ENCODE results near the gene DLG2. TPM values are rescaled to one million over a fixed set of nuclear protein-coding genes. Genes with fewer than 3 reads are reported as not detected.

The DLG2 gene
- total RNA-seq, 4 donors from 2014 or later: 6.5 to 14.6 (median 7.2) TPM

DNA sequence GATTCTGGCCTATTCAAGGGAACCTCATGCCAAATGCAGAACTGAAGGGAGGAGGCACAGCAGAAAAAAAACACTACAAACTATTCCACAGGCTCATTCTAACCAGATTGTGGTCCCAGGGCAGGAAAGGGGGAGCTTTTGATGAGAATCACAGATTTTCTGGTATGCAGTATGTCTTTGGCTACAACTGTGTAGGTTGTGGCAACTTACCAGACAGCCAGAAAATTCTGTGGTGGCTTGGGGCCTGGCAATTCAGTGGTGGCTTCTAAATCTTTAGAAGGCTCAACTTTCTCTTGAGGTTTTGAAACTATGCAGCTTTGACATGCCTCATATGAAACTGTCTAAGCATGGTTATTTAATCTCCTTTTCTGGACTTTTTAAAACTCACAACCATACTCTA lies 1490.2 kb downstream of the DLG2 start:
- H3K4me1 ChIP-seq: peaks cover 0 to 4% (median 0%) of the 10 kb centered on the region in 4 donors
- H3K4me3 ChIP-seq: no peak overlapping the region
- TF ChIP-seq POLR2A (IDR thresholded peaks at IDR 0.05) (no peak), EP300 (IDR thresholded peaks at IDR 0.05) (no peak)
- TF ChIP-seq, protein P1, sequence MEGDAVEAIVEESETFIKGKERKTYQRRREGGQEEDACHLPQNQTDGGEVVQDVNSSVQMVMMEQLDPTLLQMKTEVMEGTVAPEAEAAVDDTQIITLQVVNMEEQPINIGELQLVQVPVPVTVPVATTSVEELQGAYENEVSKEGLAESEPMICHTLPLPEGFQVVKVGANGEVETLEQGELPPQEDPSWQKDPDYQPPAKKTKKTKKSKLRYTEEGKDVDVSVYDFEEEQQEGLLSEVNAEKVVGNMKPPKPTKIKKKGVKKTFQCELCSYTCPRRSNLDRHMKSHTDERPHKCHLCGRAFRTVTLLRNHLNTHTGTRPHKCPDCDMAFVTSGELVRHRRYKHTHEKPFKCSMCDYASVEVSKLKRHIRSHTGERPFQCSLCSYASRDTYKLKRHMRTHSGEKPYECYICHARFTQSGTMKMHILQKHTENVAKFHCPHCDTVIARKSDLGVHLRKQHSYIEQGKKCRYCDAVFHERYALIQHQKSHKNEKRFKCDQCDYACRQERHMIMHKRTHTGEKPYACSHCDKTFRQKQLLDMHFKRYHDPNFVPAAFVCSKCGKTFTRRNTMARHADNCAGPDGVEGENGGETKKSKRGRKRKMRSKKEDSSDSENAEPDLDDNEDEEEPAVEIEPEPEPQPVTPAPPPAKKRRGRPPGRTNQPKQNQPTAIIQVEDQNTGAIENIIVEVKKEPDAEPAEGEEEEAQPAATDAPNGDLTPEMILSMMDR (IDR thresholded peaks at IDR 0.05): no peak
- no peaks in the 10 kb centered on the region for H3K27me3 ChIP-seq
- H3K9me3 ChIP-seq: no peaks in the 10 kb centered on the region
- no peak for DNase-seq (ENCODE audit: low spot score in 2 of 2)
- no peak overlapping the region for H3K27ac ChIP-seq
- H3K36me3 ChIP-seq: no peaks in the 10 kb centered on the region

DNA sequence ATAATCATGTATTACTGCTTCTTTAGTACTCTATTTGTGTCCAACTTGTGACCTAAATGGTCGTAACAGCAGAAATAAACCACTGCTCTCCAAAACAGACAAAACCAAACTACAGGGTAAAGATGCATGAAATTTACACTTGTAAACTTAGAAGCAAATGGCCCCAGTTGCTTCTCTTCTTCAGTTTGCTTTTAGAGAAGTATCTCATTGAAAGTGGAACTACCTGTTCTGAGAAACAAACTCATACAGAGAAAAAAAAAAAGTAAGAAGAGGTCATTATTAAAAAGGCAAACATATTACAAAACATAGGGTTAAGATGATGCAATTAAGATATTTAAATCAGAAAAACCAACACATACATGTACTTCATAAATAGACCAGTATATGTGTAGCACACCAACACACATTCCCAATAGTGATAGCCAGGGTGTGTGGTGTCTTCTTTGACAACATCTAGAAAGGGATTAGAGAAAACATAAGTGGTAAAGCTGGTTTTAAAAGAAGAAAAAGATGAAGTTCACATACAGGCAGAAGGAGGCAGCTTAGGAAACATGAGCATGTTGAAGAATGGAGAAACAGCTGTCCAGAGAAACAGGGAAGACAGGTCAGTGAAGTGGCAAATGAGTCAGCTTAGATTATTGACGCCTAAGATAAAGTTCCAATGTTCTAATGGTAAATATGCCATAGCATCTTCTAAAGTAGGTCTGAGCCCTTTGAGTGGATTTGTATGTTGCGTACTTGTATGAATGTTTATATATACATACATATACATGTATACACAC lies 1496.3 kb downstream of the DLG2 start:
- Histone ChIP-seq H3K27ac (no peak overlapping the region), H3K4me3 (no peak overlapping the region), H3K9me3 (no peaks in the 10 kb centered on the region), H3K4me1 (no peaks in the 10 kb centered on the region), H3K36me3 (no peaks in the 10 kb centered on the region), H3K27me3 (no peaks in the 10 kb centered on the region)
- WGBS, 2 donors: 82 to 91% methylated on average over 3 of the region's 3 CpGs
- TF ChIP-seq EP300 (IDR thresholded peaks at IDR 0.05): no peak
- no peak for TF ChIP-seq POLR2A (IDR thresholded peaks at IDR 0.05)
- TF ChIP-seq, protein P1 (IDR thresholded peaks at IDR 0.05): no peak
- DNase-seq (ENCODE audit: low spot score in 2 of 2): no peak

DNA sequence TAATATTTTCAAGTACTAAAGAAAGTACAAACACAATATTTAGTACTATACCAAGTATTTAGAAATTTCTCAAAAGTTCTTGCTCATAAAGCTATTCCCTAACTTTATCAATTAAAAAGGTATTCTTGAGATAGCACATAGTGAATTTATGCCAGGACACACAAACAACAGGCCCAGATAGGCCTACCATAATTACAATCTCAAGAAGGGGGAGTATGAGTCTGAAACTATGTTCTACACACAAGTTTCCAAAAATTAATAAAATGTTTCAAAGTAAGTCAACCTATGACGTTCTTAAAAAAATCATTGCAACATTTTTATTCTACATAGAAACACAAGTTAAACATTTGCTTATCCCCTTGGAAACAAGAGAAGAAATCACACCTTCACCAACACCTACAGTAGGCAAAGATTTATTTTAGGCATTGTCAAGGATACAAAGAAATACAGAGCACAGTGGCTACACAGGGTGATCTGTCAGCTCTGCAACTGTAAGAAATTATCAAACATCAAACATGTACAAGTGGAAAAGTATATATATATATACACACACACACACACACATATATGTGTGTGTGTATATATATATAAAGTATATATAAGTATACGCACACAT lies 1497.1 kb downstream of the DLG2 start:
- no peak for DNase-seq (ENCODE audit: low spot score in 2 of 2)
- Histone ChIP-seq H3K9me3 (no peaks in the 10 kb centered on the region), H3K4me1 (no peaks in the 10 kb centered on the region), H3K27ac (no peak overlapping the region), H3K36me3 (no peaks in the 10 kb centered on the region), H3K27me3 (no peaks in the 10 kb centered on the region), H3K4me3 (no peak overlapping the region)
- TF ChIP-seq EP300 (IDR thresholded peaks at IDR 0.05) (no peak), POLR2A (IDR thresholded peaks at IDR 0.05) (no peak)
- TF ChIP-seq, protein P1 (IDR thresholded peaks at IDR 0.05): no peak
- WGBS, 2 donors: 91 to 92% methylated on average over 2 of the region's 2 CpGs

DNA sequence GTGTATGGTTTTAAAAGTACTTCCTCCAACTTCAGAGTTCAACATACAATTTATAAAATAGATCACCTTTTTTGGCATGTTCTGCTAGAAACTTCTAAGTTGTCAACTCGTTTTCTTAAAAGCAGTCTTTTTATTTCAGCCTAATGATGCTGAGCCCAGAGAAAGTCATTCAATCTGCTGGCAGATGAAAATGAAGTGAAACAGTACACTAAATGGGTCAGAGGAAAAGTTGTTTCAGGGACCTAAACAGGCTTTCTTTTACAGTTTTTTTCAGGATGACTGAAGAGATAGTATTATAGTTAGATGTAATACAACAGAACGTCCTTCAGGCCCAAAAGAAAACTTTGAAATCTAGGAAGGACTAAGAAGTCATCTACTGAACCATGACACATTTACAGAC lies 1498.3 kb downstream of the DLG2 start:
- no peak for DNase-seq (ENCODE audit: low spot score in 2 of 2)
- 26 to 38% methylated on average over 2 of the region's 2 CpGs for WGBS, 2 donors
- no peaks in the 10 kb centered on the region for H3K4me1 ChIP-seq
- H3K27me3 ChIP-seq: no peaks in the 10 kb centered on the region
- H3K36me3 ChIP-seq: no peaks in the 10 kb centered on the region
- no peak overlapping the region for H3K4me3 ChIP-seq
- TF ChIP-seq EP300 (IDR thresholded peaks at IDR 0.05) (no peak), POLR2A (IDR thresholded peaks at IDR 0.05) (no peak)
- TF ChIP-seq, protein P1 (IDR thresholded peaks at IDR 0.05): no peak
- H3K27ac ChIP-seq: no peak overlapping the region
- H3K9me3 ChIP-seq: no peaks in the 10 kb centered on the region

DNA sequence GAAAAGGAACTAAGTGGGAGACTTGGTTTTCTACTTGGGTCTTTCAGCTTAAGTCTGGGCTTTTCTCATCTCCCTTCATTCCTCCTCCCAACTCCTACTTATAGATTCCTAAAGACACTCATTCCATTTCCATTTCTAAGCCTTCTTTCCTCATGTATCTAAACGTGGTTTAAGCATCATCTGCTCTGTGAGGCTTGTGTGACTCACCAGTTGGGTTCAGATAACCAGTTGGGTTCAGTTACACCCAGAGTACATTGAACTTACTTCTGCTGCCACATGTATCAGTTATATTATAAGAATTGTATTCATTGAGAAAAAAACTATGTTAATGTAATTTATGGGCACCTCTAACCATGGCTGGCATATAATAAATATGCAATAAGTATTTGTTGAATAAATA lies 1509.8 kb downstream of the DLG2 start:
- no peaks in the 10 kb centered on the region for H3K4me1 ChIP-seq
- H3K27me3 ChIP-seq: no peaks in the 10 kb centered on the region
- TF ChIP-seq POLR2A (IDR thresholded peaks at IDR 0.05) (no peak), EP300 (IDR thresholded peaks at IDR 0.05) (no peak)
- TF ChIP-seq, protein P1 (IDR thresholded peaks at IDR 0.05): no peak
- DNase-seq (ENCODE audit: low spot score in 2 of 2): no peak
- no peak overlapping the region for H3K4me3 ChIP-seq
- H3K27ac ChIP-seq: no peak overlapping the region
- H3K36me3 ChIP-seq: no peaks in the 10 kb centered on the region
- H3K9me3 ChIP-seq: peaks cover 0 to 7% (median 0%) of the 10 kb centered on the region in 4 donors
- 34 to 40% methylated on average over 1 of the region's 1 CpG for WGBS, 2 donors

All from tibial nerve (tissue), 4 donors.